Fibroblast of lung (primary cell): ENCODE results near the gene MATN4. TPM values are rescaled to one million over a fixed set of nuclear protein-coding genes. Genes with fewer than 3 reads are reported as not detected.

Experiments
- DNase-seq, 2 donors: peaks; one replicate each; pipeline versions ENCODE4 v3.0.0 to v3.0.0-alpha.2; 2010; ENCODE audit warnings: low read depth in 2 of 2
- H2AFZ ChIP-seq: 2 replicates; pipeline ENCODE4 v1.5.1; 2012; ENCODE audit warnings: low read length, control low read depth, inconsistent platforms
- H3K27ac ChIP-seq: 2 replicates; pipeline ENCODE4 v1.5.1; 2011; ENCODE audit warnings: low read length, control low read depth; ENCODE audit not compliant: insufficient read depth
- H3K27me3 ChIP-seq: 2 replicates; pipeline ENCODE4 v1.5.1; 2011; ENCODE audit warnings: mild to moderate bottlenecking, low read length; ENCODE audit not compliant: control insufficient read depth, insufficient read depth
- H3K36me3 ChIP-seq: 2 replicates; pipeline ENCODE4 v1.5.1; 2011; ENCODE audit warnings: low read length; ENCODE audit not compliant: control insufficient read depth, insufficient read depth
- H3K4me1 ChIP-seq: 2 replicates; pipeline ENCODE4 v1.5.1; 2011; ENCODE audit warnings: low read length; ENCODE audit not compliant: control insufficient read depth, insufficient read depth; ENCODE audit errors: extremely low read depth
- H3K4me2 ChIP-seq: 2 replicates; pipeline ENCODE4 v1.5.1; 2011; ENCODE audit warnings: low read length, control low read depth; ENCODE audit not compliant: insufficient read depth; ENCODE audit errors: extremely low read depth
- H3K4me3 ChIP-seq, 4 experiments: fragments of 200-600 bp in 1 of 4; sonication (generic) in 1 of 4; replicated peaks in 1 of 4; 2 replicates each; pipeline ENCODE4 v1.5.1; 2011 to 2016; ENCODE audit warnings: low read length in 4 of 4, low read depth in 3 of 4, mild to moderate bottlenecking in 3 of 4, control low read depth in 2 of 4, inconsistent platforms in 1 of 4, mixed read lengths in 1 of 4; ENCODE audit not compliant: insufficient read depth in 1 of 4; ENCODE audit errors: control extremely low read depth in 1 of 4
- H3K79me2 ChIP-seq: 2 replicates; pipeline ENCODE4 v1.5.1; 2012; ENCODE audit warnings: mild to moderate bottlenecking, low read length, inconsistent platforms; ENCODE audit not compliant: control insufficient read depth, insufficient read depth
- H3K9ac ChIP-seq: 2 replicates; pipeline ENCODE4 v1.5.1; 2011; ENCODE audit warnings: mild to moderate bottlenecking, low read length, control low read depth; ENCODE audit not compliant: insufficient read depth
- H3K9me3 ChIP-seq: 2 replicates; pipeline ENCODE4 v1.5.1; 2012; ENCODE audit warnings: low read depth, low read length; ENCODE audit not compliant: control insufficient read depth, insufficient read depth
- H4K20me1 ChIP-seq: 2 replicates; pipeline ENCODE4 v1.5.1; 2011; ENCODE audit warnings: low read length; ENCODE audit not compliant: control insufficient read depth, insufficient read depth; ENCODE audit errors: extremely low read depth
- EZH2 ChIP-seq: IDR thresholded peaks from 2 replicates; pipeline ENCODE4 v1.5.1; 2012; ENCODE audit warnings: low read length, control low read depth, mild to moderate bottlenecking; ENCODE audit errors: missing control alignments
- polyA plus RNA-seq, 2 donors: library from polyadenylated mRNA; depleted of rRNA in 1 of 2; stranded (reverse) in 1 of 2; unstranded in 1 of 2; fragments of >200 nt; gene quantifications; 2 replicates each; pipeline ENCODE4 v1.2.1, GENCODE V29; 2011 to 2012; ENCODE audit warnings: missing spikeins in 1 of 2
- total RNA-seq: library from RNA; depleted of rRNA; stranded (reverse); fragments of >200 nt; gene quantifications from 2 replicates; pipeline ENCODE4 v1.2.1, GENCODE V29; 2014
- TF ChIP-seq, protein P1 (sequence below), 2 donors: IDR thresholded peaks in 1 of 2; conservative IDR thresholded peaks in 1 of 2; 1 replicate in 1 of 2; 2 replicates in 1 of 2; pipeline ENCODE4 v1.5.1; 2011 to 2012; ENCODE audit warnings: low read length in 2 of 2, control low read depth in 1 of 2, inconsistent platforms in 1 of 2, low read depth in 1 of 2, mild to moderate bottlenecking in 1 of 2

MATN4 gene
- total and polyA plus RNA-seq, 2 donors (not counting 1 experiment from before 2014, with no cell fraction given), result under 0.01 to 0.06 TPM

- Histone ChIP-seq H3K79me2 (peaks cover 30% of the 10 kb centered on the region), H3K27ac (no peak overlapping the region), H3K9me3 (no peaks in the 10 kb centered on the region), H3K9ac (no peak overlapping the region), H2AFZ (no peak overlapping the region), H3K27me3 (no peaks in the 10 kb centered on the region), H3K4me2 (no peak overlapping the region), H3K36me3 (peaks cover 2% of the 10 kb centered on the region), H3K4me1 (peaks cover 8% of the 10 kb centered on the region), H4K20me1 (no peaks in the 10 kb centered on the region), H3K4me3 (no peak overlapping the region)
- no peak for DNase-seq
- TF ChIP-seq EZH2, result no peak
- TF ChIP-seq, protein P1, sequence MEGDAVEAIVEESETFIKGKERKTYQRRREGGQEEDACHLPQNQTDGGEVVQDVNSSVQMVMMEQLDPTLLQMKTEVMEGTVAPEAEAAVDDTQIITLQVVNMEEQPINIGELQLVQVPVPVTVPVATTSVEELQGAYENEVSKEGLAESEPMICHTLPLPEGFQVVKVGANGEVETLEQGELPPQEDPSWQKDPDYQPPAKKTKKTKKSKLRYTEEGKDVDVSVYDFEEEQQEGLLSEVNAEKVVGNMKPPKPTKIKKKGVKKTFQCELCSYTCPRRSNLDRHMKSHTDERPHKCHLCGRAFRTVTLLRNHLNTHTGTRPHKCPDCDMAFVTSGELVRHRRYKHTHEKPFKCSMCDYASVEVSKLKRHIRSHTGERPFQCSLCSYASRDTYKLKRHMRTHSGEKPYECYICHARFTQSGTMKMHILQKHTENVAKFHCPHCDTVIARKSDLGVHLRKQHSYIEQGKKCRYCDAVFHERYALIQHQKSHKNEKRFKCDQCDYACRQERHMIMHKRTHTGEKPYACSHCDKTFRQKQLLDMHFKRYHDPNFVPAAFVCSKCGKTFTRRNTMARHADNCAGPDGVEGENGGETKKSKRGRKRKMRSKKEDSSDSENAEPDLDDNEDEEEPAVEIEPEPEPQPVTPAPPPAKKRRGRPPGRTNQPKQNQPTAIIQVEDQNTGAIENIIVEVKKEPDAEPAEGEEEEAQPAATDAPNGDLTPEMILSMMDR (conservative IDR thresholded peaks at IDR 0.05 in 1 of 2, IDR thresholded peaks at IDR 0.05 in 1 of 2; ENCODE audit: low read depth in 1 of 2, low read length in 2 of 2), result no peak
Measured at GRCh38 chr20:45350217-45350616, 42.1 kb upstream of the MATN4 start.

DNA sequence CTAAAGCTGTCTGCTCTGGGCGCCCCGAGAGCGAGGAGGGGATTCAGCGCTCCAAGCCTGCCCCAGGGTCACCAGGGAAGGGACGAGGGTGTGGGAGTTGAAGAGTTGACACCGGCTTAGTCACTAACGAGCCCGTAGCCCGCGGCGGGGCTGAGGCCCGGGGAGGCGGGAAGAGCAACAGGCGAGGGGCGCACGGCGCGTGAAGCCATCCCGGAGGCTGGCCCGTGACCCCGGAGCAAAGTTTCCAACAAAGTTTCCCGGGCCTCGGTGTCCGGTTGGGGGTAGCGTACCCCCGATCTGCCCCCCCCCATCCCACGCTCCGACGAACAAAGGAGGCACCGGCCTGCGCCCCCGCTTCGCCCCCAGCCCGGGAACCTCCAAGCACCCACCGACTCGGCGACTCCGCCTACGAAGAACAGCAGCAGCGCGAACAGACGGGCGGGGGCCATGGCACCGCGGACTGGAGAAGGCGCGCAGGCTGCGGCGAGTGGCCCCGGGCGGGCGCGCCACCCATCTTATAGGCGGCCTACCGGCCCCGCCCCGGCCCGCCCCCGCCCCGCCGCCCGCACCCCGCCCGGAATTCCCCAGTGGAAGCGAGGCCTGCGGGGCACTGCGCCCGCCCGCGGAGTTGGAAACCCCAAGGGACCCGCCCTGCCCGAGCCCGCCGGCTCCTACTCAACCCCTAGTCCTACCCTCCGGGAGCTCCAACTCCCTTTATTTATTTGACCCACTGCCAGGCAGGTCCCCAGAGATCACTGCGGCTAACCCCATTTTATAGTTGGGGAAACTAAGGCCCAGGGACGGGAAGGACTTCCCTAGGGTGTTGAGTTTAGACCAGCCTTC lies 40.1 kb upstream of the MATN4 start, which contains the start of gene SDC4:
SDC4 (minus strand) TSS at position 489 of the 843 bp plus-strand sequence; CDS start at position 449, 40 bp downstream.
- peaks cover 50% of the 10 kb centered on the region for H3K79me2 ChIP-seq
- TF ChIP-seq, protein P1 (conservative IDR thresholded peaks at IDR 0.05 in 1 of 2, IDR thresholded peaks at IDR 0.05 in 1 of 2; ENCODE audit: low read depth in 1 of 2, low read length in 2 of 2), result no peak
- TF ChIP-seq EZH2, result no peak
- no peaks in the 10 kb centered on the region for H3K9me3 ChIP-seq
- no peaks in the 10 kb centered on the region for H3K27me3 ChIP-seq
- peak within 1 kb of the TSS; percentile 95 for H3K4me2 ChIP-seq
- peak; percentile 62 for DNase-seq
- no peak within 1 kb of the TSS for H2AFZ ChIP-seq
- H3K4me1 ChIP-seq, result peaks cover 14% of the 10 kb centered on the region
- H4K20me1 ChIP-seq, result no peaks in the 10 kb centered on the region
- H3K4me3 ChIP-seq, result peak within 1 kb of the TSS; percentile 96 to 100 (median 98)
- H3K27ac ChIP-seq, result peak within 1 kb of the TSS; percentile 83
- peak within 1 kb of the TSS; percentile 88 for H3K9ac ChIP-seq
- H3K36me3 ChIP-seq, result peaks cover 2% of the 10 kb centered on the region

- Histone ChIP-seq H3K27ac (peak overlapping the region; percentile 83), H2AFZ (no peak overlapping the region), H3K4me1 (peaks cover 21% of the 10 kb centered on the region), H4K20me1 (no peaks in the 10 kb centered on the region), H3K79me2 (peaks cover 57% of the 10 kb centered on the region), H3K9me3 (no peaks in the 10 kb centered on the region), H3K36me3 (peaks cover 2% of the 10 kb centered on the region), H3K9ac (peak overlapping the region; percentile 88), H3K27me3 (no peaks in the 10 kb centered on the region), H3K4me3 (peak overlapping the region; percentile 96 to 100 (median 98)), H3K4me2 (peak overlapping the region; percentile 95)
- peak in 1 of 2 donors; percentile 18 for DNase-seq
- TF ChIP-seq EZH2, result no peak
- TF ChIP-seq, protein P1 (conservative IDR thresholded peaks at IDR 0.05 in 1 of 2, IDR thresholded peaks at IDR 0.05 in 1 of 2; ENCODE audit: low read depth in 1 of 2, low read length in 2 of 2), result no peak
Measured at GRCh38 chr20:45347297-45347935, 39.3 kb upstream of the MATN4 start.
